Limb (tissue), 2 donors: ENCODE measurements around the gene ARRDC2.
A peak's percentile ranks its signal among the peaks of the same experiment; 100 is the strongest.

ENCODE experiments used
- DNase-seq, 2 donors: peaks; one replicate each; pipeline ENCODE4 v3.0.0-alpha.2; 2016; ENCODE audit errors: extremely low spot score in 2 of 2

Gene ARRDC2

GRCh38 chr19:18057557-18057956 is 49.6 kb downstream of the ARRDC2 start:
- no peak for DNase-seq

DNA sequence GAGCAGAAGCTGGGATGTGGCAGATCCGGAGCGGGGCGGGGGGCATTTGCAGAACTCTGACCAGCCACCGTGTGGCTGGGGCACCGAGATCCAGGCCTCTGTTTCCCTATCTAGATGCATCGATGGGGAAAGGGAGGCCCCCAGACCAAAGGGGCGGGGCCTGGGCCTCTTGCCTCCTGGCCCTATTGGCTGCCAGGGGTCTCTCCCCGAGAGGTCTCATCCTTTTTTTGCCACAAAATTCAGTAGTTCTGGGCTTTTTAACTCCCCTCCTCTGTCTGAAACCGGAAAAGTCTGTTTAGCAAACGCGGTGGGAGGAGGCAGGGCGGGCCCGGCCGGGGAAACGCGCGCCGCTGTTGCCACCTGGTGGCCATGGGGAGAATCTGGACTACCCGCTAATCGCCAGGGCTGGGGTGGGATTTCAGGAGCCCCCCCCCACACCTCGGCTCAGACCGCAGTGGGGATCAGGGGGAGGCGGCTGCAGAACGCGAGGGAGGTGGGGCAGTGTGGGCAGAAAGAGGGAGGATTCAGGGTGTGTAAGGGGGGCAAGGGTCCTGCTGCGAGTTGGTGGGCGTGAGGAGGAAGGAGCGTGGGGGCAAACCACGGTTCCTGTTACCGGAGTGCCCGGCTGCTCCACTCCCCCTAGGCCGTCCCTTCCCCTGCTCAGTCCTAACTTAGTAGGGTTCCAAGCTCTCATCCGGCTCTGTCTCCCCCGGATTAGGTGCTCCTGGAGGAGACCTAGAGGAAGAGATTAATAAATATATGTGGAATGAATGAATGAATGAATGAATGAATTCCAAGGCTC is 50.4 kb downstream of the ARRDC2 start:
- peak; percentile 80 to 89 for DNase-seq

DNA sequence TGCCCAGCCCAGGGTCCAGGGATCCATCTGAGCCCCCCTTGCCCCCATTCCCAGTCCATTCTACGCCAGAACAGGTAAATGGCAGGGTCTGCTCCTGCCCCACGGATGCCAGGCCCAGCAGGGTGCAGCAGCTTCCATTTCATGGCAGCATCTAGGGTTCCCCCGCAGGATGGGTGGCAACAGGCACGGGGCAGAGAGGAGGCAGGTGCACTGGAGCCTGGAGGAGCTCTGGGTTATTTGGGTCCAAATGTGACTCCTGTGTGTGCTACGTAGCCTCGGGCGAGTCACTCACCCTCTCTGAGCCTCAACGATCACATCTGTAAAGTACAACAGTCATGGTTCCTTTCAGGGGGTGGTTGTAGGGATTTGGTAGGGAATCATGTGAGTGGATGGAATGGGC is 51.3 kb downstream of the ARRDC2 start:
- DNase-seq, result no peak

GRCh38 chr19:18059902-18060301 is 51.9 kb downstream of the ARRDC2 start:
- no peak for DNase-seq

DNA sequence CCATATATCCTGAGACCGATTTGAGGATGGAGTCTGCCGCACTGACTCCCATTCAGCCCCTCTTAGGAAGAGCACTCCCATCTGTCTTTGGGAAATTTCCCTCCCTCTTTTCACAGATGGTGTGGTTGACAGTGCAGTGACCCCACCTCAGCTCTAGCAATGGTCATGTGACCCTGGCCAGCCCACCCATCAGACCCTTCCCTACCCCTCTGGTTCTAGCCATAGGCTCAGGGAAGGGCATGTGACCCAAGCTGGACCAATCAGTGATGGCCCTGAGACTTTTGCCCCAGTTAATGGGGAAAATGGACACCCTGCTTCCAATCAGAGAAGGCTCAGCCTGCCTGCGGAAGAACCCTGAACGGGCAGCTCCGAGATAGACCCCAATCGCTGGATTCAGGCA is 52.5 kb downstream of the ARRDC2 start:
- DNase-seq, result no peak

DNA sequence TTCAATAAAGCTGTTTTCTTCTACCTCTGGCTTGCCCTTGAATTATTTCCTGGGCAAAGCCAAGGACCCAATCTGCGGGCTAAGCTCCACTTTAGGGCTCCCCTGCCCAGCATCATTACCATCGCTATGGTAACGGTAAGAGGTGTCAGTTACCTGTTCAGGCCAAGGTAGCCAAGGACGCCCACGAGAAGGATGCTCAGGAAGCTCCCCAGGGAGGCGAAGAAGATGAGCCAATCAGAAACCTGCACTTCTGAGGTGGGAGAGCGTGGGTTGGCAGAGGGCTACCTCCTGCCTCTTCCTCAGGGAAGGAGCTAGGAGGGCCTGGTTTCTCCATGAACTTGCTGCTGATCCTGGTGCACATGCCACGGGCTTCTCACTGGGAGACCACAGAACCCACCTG is 54.1 kb downstream of the ARRDC2 start:
- DNase-seq, result no peak

DNA sequence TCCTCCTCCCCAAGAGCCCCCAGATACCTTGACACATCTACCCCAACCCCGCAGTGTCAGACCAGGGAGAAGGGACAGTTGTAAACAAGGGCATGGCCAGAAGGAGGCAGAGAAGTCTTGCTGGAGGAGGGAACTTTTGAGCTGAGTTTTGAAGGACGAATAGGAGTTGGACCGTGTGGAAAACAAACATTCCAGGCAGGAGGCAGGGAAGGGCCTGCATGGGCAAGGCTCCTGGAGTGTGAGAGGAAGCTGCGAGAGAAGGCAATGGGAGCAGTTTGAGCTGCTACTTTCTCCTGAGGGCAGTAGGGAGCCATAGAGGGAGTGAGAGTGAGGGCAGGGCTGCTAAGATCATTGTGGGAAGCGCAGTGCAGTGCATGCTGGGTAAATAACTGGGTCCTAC is 55.5 kb downstream of the ARRDC2 start:
- DNase-seq, result no peak
